Colonic mucosa (tissue), 4 donors: Measurements from ENCODE around the gene GRID1. TPM values are rescaled to one million over a fixed set of nuclear protein-coding genes. Genes with fewer than 3 reads are reported as not detected.
"Not testable (repeated sequence)": the region's sequence is repeated elsewhere in the genome, so short reads cannot be mapped to it uniquely, and the experiment has no call there.

Source experiments
- DNase-seq: peaks from one replicate; pipeline ENCODE4 v3.0.0-alpha.2; 2020
- H3K27ac ChIP-seq: fragments of 200-600 bp; one replicate; pipeline ENCODE4 v1.8.0; 2021
- H3K27me3 ChIP-seq: fragments of 200-600 bp; one replicate; pipeline ENCODE4 v1.8.0; 2021
- H3K36me3 ChIP-seq: fragments of 200-600 bp; one replicate; pipeline ENCODE4 v1.8.0; 2021
- H3K4me1 ChIP-seq: fragments of 200-600 bp; one replicate; pipeline ENCODE4 v1.8.0; 2021; ENCODE audit warnings: mild to moderate bottlenecking
- H3K4me3 ChIP-seq: fragments of 200-600 bp; one replicate; pipeline ENCODE4 v1.8.0; 2021
- H3K9ac ChIP-seq, 2 donors: one replicate each; pipeline ENCODE4 v1.7.0; 2013; ENCODE audit warnings: control low read depth in 2 of 2, low read depth in 2 of 2, low read length in 2 of 2
- H3K9me3 ChIP-seq: fragments of 200-600 bp; one replicate; pipeline ENCODE4 v1.8.0; 2021
- CTCF ChIP-seq: fragments of 200-600 bp; IDR thresholded peaks from one replicate; pipeline ENCODE4 v1.8.0; 2022; ENCODE audit warnings: antibody characterized with exemption, mild to moderate bottlenecking
- intact Hi-C: fragments of 100-400 bp; cut with DNase I; formaldehyde crosslinking; loops from one replicate; pipeline ENCODE4 v1.14.1; 2022
- total RNA-seq, 2 donors: library from RNA; stranded (reverse); fragmentation: NEBNext Ultra II Directional in 1 of 2; extraction: Animal tissue kit (Norgen Biotek cat#: 25700) in 1 of 2; gene quantifications; one replicate each; pipeline ENCODE4 v1.2.1, GENCODE V29; 2021
- donor health status: healthy.
- donor health status: DM: no; HTN: no; CAD: no.
- donor health status: DM: no; HTN: no; CAD: no.

The GRID1 gene
- total RNA-seq, 2 donors from 2014 or later, result 0.30 to 0.37 TPM

- no peak for TF ChIP-seq CTCF
- no peak for DNase-seq
- Histone ChIP-seq H3K4me1 (no peaks in the 10 kb centered on the region), H3K9ac (no peak overlapping the region), H3K9me3 (no peaks in the 10 kb centered on the region), H3K4me3 (no peak overlapping the region), H3K36me3 (no peaks in the 10 kb centered on the region), H3K27me3 (no peaks in the 10 kb centered on the region), H3K27ac (no peak overlapping the region)
- intact Hi-C loops, result loop anchor here (5.0 kb wide), 1 partner anchor 275 kb away; no protein-coding TSS in a partner anchor
These were observed 264.6 kb downstream of the GRID1 start for GRCh38 chr10:86102031-86102430.

- no peaks in the 10 kb centered on the region for H3K27me3 ChIP-seq
- no peak for DNase-seq
- no peaks in the 10 kb centered on the region for H3K9me3 ChIP-seq
- intact Hi-C loops, result loop anchor here (5.0 kb wide), 1 partner anchor 277 kb away; no protein-coding TSS in a partner anchor
- H3K4me3 ChIP-seq, result no peak overlapping the region
- H3K4me1 ChIP-seq, result no peaks in the 10 kb centered on the region
- H3K27ac ChIP-seq, result no peak overlapping the region
- no peak overlapping the region for H3K9ac ChIP-seq
- TF ChIP-seq CTCF, result peak; percentile 30
- no peaks in the 10 kb centered on the region for H3K36me3 ChIP-seq
These were observed 266.0 kb downstream of the GRID1 start for GRCh38 chr10:86100581-86101061.

GRCh38 chr10:86099542-86100334 lies 266.9 kb downstream of the GRID1 start:
- Histone ChIP-seq H3K9ac (no peak overlapping the region), H3K27me3 (no peaks in the 10 kb centered on the region), H3K4me3 (no peak overlapping the region), H3K27ac (no peak overlapping the region), H3K36me3 (no peaks in the 10 kb centered on the region), H3K4me1 (no peaks in the 10 kb centered on the region), H3K9me3 (no peaks in the 10 kb centered on the region)
- intact Hi-C loops, result loop anchor here (5.0 kb wide), 1 partner anchor 278 kb away; no protein-coding TSS in a partner anchor
- no peak for DNase-seq
- no peak for TF ChIP-seq CTCF

- H3K27ac ChIP-seq, result no peak overlapping the region
- no peak for TF ChIP-seq CTCF
- intact Hi-C loops, result no loop called here
- H3K27me3 ChIP-seq, result no peaks in the 10 kb centered on the region
- no peak overlapping the region for H3K4me3 ChIP-seq
- no peaks in the 10 kb centered on the region for H3K36me3 ChIP-seq
- no peaks in the 10 kb centered on the region for H3K9me3 ChIP-seq
- no peak for DNase-seq
- no peak overlapping the region for H3K9ac ChIP-seq
- H3K4me1 ChIP-seq, result no peaks in the 10 kb centered on the region
These were observed 268.3 kb downstream of the GRID1 start for GRCh38 chr10:86098187-86098881.

DNA sequence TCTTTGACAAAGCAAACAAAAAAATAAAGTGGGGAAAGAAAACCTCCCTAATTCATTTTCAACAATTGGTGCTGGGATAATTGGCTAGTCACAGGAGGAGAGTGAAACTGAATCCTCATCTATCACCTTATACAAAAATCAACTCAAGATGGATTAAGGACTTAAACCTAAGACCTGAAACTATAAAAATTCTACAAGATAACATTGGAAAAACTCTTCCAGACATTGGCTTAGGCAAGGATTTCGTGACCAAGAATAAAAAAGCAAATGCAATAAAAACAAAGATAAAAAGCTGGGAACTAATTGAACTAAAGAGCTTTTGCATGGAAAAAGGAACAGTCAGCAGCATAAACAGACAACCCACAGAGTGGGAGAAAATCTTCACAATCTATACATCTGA lies 271.5 kb downstream of the GRID1 start:
- intact Hi-C loops, H3K36me3 ChIP-seq, H3K9me3 ChIP-seq, H3K27ac ChIP-seq, H3K4me1 ChIP-seq, H3K27me3 ChIP-seq, DNase-seq, H3K4me3 ChIP-seq, H3K9ac ChIP-seq: not testable (repeated sequence)

- H3K4me3 ChIP-seq, H3K36me3 ChIP-seq, intact Hi-C loops, H3K27me3 ChIP-seq, H3K4me1 ChIP-seq, H3K27ac ChIP-seq, H3K9me3 ChIP-seq, H3K9ac ChIP-seq, DNase-seq: not testable (repeated sequence)
These were observed 274.3 kb downstream of the GRID1 start for GRCh38 chr10:86092311-86092710.
